Stimulated activated CD8-positive, alpha-beta memory T cell treated with anti-CD3 and anti-CD28 coated beads, Interleukin-4, amount 100 ng/mL, for 24 hours (primary cell): ENCODE measurements around the gene FAM131C.

Source experiments
- DNase-seq: peaks from one replicate; pipeline ENCODE4 v3.0.0-alpha.2; 2020; ENCODE audit warnings: low read depth

The FAM131C gene

GRCh38 chr1:16015960-16016901 is 57.2 kb downstream of the FAM131C start:
- DNase-seq, result no peak

- DNase-seq, result no peak
These were observed 58.0 kb downstream of the FAM131C start for GRCh38 chr1:16015491-16015890.

GRCh38 chr1:16014509-16015482 is 58.7 kb downstream of the FAM131C start:
- DNase-seq, result no peak

GRCh38 chr1:16013908-16014258 is 59.6 kb downstream of the FAM131C start:
- no peak for DNase-seq

- peak; percentile 36 for DNase-seq
These were observed 60.1 kb downstream of the FAM131C start for GRCh38 chr1:16013220-16013907.

GRCh38 chr1:16012590-16013219 is 60.7 kb downstream of the FAM131C start:
- peak; percentile 13 for DNase-seq

GRCh38 chr1:16011936-16012589 is 61.4 kb downstream of the FAM131C start:
- DNase-seq, result no peak

- no peak for DNase-seq
These were observed 62.6 kb downstream of the FAM131C start for GRCh38 chr1:16010837-16011236.

GRCh38 chr1:16009678-16010077 is 63.8 kb downstream of the FAM131C start:
- DNase-seq, result no peak

GRCh38 chr1:16009030-16009460 is 64.4 kb downstream of the FAM131C start:
- DNase-seq, result peak; percentile 63
